ENCODE results near the gene ATP5MG.

ATP5MG gene

GRCh38 chr11:118441770-118442275 is 40.4 kb downstream of the ATP5MG start:
- DNase-seq (ENCODE audit: low read depth, low spot score): no peak

GRCh38 chr11:118442301-118442700 is 40.9 kb downstream of the ATP5MG start:
- DNase-seq (ENCODE audit: low read depth, low spot score): no peak

GRCh38 chr11:118442908-118443589 is 41.6 kb downstream of the ATP5MG start:
- DNase-seq (ENCODE audit: low read depth, low spot score): no peak

GRCh38 chr11:118443590-118444218 is 42.3 kb downstream of the ATP5MG start:
- no peak for DNase-seq (ENCODE audit: low read depth, low spot score)

- DNase-seq (ENCODE audit: low read depth, low spot score): no peak
Measured at GRCh38 chr11:118447423-118447822, 46.0 kb downstream of the ATP5MG start.

- no peak for DNase-seq (ENCODE audit: low read depth, low spot score)
Measured at GRCh38 chr11:118448294-118448693, 46.9 kb downstream of the ATP5MG start.

- DNase-seq (ENCODE audit: low read depth, low spot score): no peak
Measured at GRCh38 chr11:118449316-118449918, 48.0 kb downstream of the ATP5MG start.

GRCh38 chr11:118450451-118450850 is 49.0 kb downstream of the ATP5MG start:
- no peak for DNase-seq (ENCODE audit: low read depth, low spot score)

Data from iPS DF 19.7 (cell line).